GM20431 (cell line): ENCODE data around the gene SRSF3.

Experiments
- in situ Hi-C: fragments of 300-500 bp; cut with MseI, MboI; formaldehyde crosslinking; loops from one replicate; pipeline ENCODE4 v1.15.0; 2020; ENCODE audit warnings: low sequenced_read_pairs; ENCODE audit not compliant: unreplicated experiment

Gene SRSF3

DNA sequence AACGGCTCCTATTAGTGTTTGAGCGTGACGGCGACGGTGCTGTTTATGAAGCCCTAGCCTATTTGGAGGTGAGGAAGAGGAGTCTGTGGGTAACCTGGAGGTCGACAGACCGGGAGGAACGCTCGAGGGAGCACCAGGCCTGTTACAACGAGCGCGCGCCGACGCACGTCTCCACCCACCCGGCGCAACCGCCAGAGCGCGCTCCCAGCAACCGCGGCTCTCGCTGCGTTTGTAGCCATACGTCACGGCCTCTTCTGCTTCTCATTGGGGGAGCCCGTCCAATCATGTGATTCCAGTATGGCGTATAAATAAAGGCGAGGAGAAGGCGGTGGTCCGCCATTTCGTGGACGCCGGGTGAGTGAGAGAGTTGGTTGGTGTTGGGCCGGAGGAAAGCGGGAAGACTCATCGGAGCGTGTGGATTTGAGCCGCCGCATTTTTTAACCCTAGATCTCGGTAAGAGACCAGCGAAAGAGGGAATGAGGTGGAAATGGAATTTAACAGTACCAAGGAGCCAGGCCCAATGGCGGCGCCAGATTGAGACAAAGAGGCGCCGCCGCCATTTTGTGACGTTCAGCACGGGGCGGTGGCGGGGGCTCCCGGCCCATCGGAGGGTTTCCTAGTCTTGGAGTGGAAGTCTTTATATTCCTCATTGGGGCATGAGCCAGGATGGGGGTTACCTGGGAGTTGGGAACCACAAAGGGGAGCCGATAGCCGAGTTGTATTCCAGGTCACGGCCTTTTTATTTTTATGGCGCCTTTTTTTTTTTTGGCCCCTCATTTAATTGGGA lies at the start of gene SRSF3:
SRSF3 (plus strand) TSS at position 334 of the 787 bp plus-strand sequence. CDS start 2,401 bp downstream, outside the sequence.
- in situ Hi-C loops: no loop called here

DNA sequence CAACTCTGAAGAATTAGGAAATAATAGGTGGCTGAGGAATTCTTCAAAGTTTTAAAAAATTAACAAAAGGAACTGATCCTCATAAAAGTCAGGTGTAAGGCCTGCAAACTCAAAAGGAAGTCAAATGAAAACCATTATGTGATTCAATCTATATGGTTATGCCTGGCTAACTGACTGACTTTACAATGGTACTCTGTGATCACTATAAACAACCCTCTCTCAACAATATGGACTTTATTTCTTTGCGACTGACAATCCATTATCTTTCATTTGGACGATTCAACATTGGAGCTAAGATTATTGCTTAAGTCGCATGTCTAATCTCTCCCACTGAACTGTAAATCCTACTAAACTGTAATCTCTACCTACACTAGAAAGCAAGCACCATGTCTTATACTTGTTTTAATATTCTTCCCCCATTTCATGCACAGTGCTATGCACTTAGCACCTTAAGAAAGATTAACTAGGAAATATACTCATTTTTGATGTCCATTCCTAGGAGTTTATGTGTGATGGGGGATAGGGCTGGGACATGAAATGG lies 48.3 kb upstream of the SRSF3 start:
- in situ Hi-C loops: no loop called here

GRCh38 chr6:36546308-36546919 lies 47.7 kb upstream of the SRSF3 start:
- in situ Hi-C loops: no loop called here

- in situ Hi-C loops: no loop called here
Measured at GRCh38 chr6:36546920-36547645, 47.1 kb upstream of the SRSF3 start, which contains the start of gene STK38. Gene STK38, minus strand, starts transcription at chr6:36547479. Its CDS starts 7,277 bp downstream, at chr6:36540202.

DNA sequence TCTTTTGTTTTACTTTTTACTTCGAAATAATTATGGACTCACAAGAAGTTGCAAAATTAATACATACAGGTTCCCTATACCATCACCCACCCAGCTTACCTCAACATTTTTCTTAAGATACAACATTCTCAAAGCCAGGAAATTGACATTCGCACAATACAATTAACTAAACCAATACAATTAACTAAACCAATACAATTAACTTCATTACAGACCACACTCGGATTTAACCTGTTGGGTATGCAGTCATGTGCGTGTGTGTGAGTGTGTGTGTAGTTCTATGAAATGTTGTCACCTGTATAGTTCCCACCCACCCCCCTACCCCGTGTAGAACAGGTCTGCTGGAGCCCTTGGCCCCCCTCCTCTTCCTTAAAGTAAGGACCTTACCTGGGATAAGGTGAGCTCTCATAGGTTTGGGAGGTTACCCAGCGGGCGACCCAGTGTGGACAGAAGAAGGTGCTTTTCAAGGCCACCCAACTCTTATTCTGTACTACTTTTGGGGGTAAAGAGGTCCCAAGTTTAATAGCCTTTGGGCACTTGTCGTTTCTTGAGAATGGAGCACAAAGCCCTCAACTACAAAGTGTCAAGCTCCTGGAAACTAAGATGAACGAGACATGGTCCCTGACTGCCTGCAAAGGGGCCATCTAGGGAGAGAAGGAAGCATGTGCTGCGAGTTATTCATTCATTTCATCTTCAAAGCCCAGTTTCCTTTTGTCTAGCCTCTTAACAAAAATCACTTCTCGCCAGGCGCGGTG lies 46.3 kb upstream of the SRSF3 start:
- in situ Hi-C loops: no loop called here

- in situ Hi-C loops: no loop called here
Measured at GRCh38 chr6:36548401-36548743, 45.8 kb upstream of the SRSF3 start.

GRCh38 chr6:36550473-36551000 lies 43.6 kb upstream of the SRSF3 start:
- in situ Hi-C loops: no loop called here

GRCh38 chr6:36555750-36556252 lies 38.4 kb upstream of the SRSF3 start:
- in situ Hi-C loops: no loop called here

DNA sequence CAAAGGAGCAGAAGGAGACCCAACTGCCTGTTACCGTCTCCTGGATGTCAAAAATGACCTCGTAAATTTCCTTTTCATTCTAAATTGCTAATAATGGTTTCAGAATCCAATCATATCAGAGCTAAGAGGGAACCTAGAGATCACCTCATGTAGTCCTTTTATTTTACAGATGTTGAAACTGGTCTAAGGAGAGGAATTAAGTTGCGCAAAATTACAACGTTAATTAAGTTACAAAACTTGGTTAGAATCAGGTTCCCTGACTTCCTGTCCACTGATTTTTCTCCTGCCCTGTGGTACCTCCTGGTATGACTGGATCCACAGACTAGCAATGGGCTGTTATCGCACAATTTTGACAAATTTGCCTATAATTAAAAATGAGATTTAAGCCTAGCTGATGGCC lies 37.9 kb upstream of the SRSF3 start:
- in situ Hi-C loops: no loop called here

DNA sequence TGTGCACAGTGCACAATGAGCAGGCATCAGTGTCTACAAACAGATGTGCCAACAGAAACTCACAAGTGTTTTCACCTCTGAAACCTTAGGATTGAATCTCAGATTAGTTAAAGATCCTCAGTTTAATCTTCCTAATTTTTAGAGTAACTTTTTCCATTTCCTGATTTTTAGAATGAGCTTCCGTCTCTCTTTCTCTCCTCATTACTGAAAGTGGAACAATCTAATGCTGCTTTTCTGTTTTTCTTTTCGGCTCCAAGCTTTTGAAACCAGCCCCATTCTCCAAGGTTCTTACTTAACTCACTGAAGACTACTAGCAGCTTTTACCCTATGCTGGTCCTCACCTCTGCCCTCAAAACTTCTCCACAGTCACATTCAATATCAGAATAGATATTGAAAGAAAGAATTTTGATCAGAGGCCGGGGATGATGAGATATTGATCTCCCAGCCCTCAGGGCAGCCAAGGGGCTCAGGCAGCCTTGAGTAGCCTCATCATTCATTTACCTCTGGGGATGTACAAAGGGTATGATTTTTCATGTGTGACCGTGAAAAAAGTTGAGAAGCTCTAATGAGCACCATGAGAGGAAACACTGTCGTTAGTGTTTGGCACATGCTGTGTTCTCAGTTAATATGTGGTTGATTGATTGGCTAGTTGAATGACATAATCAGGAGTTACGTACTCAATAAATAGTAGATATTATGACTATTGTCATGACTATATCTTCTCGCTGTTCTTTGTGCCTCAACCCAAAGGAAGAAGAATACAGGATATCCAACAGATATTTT lies 35.0 kb upstream of the SRSF3 start:
- in situ Hi-C loops: no loop called here

GRCh38 chr6:36560822-36561221 lies 33.3 kb upstream of the SRSF3 start:
- in situ Hi-C loops: no loop called here

DNA sequence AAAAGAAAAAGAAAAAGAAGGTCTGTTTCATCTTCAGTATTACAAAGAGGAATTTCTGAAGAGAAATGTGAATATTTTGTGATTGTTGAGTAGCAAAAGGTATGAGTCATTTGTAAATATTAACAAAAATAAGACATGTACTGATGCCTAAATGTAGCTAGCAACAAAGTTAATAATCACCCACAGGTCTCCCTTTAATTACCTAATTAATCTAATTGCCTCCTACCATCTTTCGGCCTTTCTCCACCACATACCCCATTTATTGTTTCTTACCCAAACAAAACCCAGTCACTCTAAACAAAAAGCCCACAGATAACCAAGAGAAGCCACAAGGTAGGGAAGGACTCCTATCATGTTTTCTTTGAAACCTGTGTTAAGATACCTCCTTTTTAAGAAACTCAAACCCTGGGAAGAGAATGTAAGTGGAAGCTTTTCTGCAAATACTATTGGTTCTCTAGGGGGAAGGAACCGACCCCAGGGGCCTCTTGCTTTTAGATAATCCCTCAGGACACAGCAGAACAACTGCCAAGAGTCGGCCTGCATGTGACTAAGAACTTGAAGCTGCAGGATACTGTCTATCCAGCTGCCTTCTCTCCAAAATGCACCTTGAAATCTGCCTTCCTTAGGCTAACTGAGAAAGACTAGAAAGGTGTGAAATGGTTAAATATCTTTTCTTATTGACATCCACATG lies 30.8 kb upstream of the SRSF3 start:
- in situ Hi-C loops: no loop called here

DNA sequence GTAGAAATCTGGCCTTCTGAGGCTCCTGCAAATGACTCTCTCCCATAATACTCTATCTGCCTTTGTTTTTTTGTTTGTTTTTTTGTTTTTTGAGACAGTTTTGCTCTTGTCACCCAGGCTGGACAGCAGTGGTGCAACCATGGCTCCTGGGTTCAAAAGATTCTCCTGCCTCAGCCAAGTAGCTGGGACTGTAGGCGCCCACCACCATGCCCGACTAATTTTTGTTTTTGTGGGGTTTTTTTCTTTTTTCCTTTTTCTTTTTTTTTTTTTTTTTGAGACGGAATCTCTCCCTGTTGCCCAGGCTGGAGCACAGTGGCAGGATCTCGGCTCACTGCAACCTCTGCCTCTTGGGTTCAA lies 30.3 kb upstream of the SRSF3 start:
- in situ Hi-C loops: no loop called here

GRCh38 chr6:36566418-36566905 lies 27.7 kb upstream of the SRSF3 start:
- in situ Hi-C loops: no loop called here

GRCh38 chr6:36570264-36570663 lies 23.9 kb upstream of the SRSF3 start:
- in situ Hi-C loops: no loop called here

- in situ Hi-C loops: no loop called here
Measured at GRCh38 chr6:36571122-36572043, 22.8 kb upstream of the SRSF3 start.
